HG03342 (cell line): ENCODE results near the gene CELF3.
"Not testable (repeated sequence)": the region's sequence is repeated elsewhere in the genome, so short reads cannot be mapped to it uniquely, and the experiment has no call there.

Experiments used
- ATAC-seq: cut with Tn5 transposase; IDR thresholded peaks from one replicate; pipeline ENCODE4 v1.9.1; 2021; ENCODE audit warnings: mild to moderate bottlenecking, moderate library complexity; ENCODE audit not compliant: unreplicated experiment

The CELF3 gene

DNA sequence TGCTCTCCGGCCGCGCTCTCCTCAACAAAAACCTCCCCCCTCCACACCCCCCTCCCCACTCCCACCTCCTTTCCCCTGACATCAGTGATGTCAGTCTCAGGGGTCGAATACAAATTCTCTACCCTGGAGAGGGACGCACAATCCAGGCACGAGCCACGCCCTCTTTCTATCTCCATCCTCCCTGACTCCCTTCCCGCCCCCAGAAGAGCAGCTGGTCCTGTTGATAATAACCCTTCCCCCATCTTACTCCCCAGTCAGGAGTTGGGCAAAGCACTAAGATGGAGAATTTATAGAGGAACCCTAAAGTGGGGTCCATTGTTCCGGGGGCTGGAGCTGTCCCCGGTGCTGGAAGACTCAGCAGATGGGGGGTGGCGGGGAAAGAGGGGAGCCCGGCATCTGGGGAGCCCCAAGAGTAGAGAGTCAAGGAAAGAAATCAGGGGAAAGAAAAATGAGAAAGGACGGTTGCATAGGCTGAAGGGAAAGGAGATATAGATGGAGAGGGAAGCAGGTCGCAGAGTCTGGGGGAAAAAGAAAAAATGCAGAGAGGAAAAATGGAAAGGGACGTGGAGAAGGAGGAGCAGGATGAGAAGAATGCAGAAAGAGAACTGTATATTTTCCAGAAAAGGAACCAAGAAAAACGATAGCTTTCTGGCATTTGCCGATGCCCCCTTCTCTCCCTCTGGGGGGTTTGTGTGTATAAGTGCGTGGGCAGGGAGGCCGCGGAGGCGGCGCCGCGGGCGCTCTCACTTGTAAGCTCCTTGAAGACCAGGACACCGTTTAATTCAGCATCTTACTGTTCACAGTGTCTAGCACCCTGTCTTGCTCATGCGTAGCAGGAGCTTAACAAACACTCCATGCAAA, at the start of gene CELF3:
CELF3 (minus strand) TSS at position 33 of the 861 bp plus-strand sequence. CDS start 783 bp downstream, outside the sequence.
- ATAC-seq: no peak

DNA sequence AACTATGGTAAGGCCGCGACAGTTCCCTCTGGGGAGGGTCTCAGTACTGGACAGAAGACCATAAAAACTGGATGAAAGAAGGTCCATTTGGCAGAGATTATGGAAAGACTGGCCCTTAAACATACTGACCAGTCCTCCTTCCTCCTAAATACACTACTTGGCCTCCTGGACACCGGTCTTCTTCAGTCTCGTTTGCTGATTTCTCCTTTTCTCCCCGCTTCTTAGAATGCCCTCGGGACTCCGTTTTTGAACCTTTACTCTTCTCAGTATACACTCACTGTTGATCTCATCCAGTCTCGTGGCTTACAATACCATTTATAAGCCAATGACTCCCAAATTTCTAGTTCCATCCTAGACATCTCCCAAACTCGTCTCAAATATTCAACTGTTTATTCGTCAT, 47.4 kb upstream of the CELF3 start:
- no peak for ATAC-seq

DNA sequence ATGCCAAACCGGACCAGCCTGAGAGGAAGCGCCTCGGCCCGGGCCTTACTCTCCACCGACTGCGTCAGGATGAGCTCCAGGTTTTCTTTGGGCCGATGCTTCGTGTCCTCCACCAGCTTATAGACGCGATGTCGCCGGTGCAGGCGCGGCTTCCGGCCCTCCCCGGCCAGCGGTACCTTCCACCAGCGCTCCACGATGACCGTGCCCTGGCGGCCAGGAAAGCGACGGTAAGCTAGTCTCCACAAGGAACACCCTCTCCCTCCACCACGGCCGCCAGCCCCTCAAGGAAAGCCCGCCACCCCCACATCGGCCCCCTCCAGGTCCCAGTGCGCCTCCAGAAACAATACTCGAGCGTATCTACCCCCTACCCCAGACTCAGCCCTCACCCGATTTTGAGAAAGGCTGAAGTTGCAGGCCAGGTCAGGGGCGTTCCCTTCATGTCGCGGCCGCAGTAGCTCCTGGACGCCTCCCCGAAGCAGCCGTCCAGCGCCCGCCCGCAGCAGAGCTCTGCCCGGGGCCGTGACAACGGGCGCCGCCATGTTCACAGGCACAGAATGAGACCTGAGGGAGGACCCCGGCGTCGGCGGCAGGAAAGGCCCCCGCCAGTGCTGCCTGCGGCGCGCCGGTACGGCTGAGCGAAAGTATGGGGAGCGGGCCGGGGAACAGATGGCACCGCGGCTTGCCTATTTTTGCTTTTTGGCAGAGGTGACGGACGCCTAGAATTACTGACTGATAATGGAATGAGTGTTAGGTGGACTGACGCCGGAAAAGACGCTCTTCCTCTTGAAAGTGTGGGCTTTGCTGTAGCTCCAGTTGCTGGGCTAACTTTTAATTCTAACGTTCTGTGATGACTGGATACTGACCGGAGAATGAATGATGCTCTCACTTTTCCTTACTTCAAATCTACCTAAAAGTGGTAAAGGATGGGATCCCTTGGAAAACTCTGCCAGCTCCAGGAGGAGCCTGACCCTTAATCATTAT, 46.6 kb upstream of the CELF3 start, which contains the start of gene MRPL9:
MRPL9 (minus strand) TSS at position 556 of the 981 bp plus-strand sequence; CDS start at position 539, 17 bp downstream.
- peak; percentile 87 for ATAC-seq

DNA sequence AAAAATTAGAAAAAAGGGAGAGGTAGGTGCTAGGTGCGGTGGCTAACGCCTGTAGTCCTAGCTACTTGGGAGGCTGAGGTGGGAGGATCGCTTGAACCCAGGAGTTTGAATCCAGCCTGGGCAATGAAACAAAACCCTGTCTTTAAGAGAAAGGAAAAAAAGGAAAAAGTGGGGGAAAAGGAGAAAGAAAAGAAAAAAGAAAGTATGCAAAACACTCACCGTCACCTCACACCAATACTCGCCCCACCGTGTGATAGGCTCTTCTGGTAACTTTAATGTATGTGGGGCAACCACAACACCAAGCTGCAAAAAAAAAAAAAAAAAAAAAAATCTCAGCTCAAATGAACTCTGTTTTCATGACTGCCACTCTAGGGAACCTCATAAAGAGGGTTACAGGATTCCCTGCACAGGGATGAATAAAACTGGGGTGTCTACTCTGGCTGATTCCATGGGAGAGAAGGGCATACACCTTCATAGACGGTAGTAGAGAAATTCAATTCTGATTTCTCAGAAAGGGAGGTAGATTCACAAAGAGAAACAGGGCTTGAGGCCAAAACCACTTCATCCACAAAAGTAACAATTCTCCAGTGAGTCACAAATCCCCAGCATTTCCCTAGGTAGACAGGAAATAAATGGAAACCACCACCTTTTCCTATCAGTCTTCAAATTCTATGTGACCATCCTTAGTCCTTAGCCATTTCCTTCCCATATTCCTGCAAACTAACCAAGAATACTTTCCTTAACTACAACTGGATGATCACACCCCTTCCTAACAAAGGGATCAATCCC, 44.2 kb upstream of the CELF3 start:
- no peak for ATAC-seq

DNA sequence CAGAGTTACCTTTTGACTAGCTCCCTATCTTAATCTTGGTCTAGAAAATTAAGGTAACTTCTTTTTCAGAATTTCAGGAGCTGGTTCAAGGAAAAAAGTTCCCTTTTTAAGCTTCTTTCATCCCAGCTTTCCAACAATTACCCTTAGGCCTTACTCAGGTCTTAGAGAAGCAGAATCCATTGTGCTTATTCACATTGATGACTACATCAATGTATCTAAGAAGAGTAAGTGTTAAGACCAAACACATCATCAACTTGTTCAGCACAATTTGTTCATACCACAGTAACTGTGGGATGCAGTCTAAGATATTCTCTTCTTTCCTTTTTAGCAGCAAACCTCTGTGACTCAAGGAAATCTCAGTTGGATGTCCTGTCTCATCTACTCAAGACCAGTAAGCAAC, 42.6 kb upstream of the CELF3 start:
- ATAC-seq: no peak

DNA sequence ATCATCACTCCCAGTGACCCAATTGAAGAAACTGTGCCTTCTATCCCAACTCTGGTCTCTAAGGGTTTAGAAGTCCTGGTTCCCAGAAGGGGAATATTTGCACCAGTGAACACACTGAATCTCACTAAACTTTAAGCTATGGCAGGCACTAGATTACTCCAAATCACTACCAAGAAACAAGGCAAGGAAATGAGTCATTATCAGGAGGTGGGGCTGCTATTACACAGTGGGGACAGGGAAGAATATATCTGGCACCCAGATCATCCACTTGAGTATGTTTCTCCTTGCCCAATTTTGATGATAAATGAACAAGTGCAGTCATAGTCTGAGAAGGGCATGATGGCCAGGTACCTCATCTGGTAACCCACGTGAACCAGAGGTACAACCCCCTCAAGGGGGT, 39.7 kb upstream of the CELF3 start:
- ATAC-seq: no peak

DNA sequence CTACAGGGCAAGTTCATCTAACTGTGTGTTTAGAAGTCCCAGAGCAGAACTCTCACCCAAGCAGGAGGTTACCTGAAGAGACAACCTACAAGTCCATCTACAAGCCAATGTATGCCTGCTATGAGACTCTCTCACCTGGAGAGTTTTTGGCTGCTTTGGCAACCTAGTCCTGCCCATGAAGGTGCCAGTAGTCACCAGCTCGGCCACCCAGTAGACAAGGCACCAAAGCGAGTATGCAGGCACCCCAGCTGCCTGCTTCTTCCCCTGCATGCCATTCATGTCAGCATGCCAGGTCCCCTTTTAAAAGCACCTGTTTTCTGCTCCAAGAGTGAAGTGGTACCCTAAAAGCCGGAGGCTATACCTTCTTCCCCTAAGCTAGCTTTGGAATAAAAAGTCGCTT, 24.9 kb upstream of the CELF3 start:
- ATAC-seq: no peak

DNA sequence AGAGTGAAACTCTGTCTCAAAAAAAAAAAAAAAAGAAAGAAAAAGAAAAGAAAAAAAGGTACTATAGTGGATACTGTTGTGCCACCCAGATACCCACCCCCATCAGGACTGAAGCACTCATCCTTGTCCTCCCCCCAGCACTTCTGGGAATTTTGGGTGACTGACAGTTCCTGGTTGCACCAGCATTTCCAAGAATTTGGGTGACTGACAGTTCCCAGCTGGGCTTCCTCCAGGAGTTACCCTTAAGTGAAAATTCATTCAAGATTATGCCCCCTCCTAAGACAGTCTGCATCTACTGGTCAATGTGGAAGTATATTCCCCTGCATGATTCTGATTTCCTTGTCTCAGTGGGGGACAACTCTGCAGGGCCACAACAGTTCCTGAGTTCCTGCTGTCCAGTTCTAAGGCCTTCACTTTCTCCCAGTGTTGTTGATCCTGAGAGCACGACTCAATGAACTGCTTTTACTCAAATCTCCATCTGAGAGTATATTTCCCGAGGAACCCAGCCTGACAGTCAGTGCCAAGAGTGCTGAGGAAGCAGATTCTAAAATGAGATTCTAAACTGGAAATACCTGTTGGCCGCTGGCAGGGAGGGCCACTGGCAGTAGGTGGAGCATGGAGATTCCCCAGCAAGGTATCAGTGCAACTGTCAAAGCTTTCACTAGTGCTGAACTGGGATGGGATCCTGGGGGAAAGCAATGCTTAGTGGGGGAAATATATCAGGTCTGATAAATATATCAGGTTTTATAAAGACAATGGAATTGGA, 23.2 kb upstream of the CELF3 start:
- no peak for ATAC-seq

DNA sequence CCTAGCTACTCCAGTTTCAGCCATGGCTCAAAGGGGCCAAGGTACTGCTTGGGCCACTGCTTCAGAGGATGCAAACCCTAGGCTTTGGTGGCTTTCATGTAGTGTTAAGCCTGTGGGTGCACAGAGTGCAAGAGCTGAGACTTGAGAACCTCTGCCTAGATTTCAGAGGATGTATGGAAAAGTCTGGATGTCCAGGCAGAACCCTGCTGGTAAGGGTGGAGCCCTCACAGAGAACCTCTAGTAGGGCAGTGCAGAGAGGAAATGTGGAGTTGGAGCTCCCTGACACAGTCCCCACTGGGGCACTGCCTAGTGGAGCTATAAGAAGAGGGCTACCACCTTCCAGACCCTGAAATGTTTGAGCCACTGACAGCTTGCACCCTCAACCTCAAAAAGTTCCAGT, 20.9 kb upstream of the CELF3 start:
- no peak for ATAC-seq

DNA sequence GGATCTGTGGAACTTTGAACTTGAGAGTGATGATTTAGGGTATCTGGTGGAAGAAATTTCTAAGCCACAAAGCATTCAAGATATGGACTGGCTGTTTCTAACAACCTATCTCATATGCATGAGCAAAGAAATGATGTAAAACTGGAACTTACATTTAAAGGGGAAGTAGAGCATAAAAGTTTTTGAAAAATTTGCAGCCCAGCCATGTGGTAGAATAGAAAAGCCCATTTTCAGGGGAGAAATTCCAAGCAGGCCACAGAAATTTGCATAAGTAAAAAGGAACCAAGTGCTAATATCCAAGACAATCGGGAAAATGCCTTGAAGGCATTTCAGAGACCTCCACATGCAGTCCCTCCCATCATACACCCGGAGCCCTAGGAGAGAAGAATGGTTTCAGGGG, 20.4 kb upstream of the CELF3 start:
- ATAC-seq: no peak

DNA sequence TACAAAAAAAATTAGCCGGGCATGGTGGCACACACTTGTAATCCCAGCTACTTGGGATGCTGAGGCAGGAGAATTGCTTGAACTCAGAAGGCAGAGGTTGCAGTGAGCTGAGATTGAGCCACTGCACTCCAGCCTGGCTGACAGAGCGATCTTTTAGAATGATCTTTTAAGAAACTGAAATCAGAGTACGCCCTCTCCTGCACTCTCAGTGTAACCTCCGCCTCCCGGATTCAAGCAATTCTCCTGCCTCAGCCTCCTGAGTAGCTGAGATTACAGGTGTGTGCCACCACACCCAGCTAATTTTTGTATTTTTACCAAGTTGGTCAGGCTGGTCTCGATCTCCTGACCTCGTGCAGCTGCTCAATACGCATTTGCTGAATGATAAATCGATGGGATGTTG, 17.4 kb upstream of the CELF3 start:
- not testable (repeated sequence) for ATAC-seq

DNA sequence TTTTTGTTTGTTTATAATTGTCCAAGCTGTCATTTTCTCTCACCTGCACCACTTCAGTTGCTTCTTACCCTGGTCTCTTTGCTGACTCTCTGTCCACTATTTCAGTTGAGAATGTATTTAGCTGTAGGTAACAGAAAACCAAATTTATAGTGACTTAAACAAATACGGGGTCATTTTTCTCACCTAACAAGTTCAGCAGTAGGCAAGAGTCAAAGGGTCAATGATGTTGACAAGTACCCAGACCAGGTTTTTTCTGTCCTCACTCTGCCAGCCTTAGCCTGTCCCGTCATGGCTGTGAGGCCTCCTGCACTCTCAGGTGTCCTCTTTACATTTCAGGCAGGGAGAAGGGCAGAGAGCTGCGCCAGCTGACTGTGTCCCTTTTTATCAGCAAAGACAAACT, 16.5 kb upstream of the CELF3 start:
- ATAC-seq: no peak

DNA sequence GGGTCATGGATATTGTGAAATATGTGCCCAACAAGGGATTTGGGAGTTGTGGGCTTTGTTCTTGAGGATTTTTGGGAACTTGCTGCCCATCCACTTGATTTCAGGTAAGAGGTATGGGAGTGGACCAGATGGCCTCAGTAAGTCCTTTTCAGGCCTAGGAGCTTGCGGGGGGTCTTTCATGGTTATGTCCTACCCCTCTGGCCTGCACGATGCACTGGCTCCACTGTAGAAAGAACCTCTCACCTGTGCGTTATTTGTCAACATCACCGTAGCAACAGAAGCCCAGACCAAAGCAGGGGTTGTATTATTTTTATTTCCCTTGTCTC, 13.3 kb upstream of the CELF3 start:
- no peak for ATAC-seq

DNA sequence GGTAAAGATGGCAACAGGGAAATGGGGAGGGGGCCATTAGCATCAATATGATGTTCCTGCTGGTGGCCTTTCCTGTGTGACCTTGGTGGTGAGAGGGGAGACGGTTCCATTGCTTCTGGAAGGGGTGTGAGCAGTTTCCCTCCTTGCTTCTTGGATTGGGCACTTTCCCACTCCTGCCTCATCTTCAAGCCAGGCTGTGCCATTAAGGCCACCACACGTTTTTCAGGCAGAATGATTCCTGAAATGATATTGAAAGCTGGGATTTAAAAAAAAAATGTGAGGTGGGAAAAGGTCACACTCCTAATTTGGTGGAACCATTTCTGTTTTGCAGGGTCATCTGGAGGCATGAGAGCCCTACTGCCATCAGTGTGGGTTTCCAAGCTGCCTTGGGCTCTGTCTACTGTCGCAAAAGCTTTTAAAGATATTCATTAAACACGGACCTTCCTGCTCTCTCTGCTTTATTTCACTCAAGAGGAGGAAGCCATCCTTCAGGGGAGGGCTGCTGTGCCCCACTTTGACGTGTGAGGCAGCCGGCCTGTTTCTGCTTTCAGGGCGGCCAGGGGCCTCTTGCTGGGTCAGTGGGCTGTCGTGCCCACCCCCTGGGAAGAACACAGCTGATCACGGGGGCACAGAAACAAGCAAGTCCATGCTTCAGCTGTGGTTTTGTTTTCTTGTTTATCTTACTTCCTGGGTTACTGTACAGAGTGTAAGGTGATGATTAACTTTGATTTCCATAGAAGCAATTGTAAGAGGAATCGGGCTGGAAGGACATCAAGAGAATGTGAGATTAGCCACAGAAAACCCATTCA, 12.8 kb upstream of the CELF3 start:
- no peak for ATAC-seq

DNA sequence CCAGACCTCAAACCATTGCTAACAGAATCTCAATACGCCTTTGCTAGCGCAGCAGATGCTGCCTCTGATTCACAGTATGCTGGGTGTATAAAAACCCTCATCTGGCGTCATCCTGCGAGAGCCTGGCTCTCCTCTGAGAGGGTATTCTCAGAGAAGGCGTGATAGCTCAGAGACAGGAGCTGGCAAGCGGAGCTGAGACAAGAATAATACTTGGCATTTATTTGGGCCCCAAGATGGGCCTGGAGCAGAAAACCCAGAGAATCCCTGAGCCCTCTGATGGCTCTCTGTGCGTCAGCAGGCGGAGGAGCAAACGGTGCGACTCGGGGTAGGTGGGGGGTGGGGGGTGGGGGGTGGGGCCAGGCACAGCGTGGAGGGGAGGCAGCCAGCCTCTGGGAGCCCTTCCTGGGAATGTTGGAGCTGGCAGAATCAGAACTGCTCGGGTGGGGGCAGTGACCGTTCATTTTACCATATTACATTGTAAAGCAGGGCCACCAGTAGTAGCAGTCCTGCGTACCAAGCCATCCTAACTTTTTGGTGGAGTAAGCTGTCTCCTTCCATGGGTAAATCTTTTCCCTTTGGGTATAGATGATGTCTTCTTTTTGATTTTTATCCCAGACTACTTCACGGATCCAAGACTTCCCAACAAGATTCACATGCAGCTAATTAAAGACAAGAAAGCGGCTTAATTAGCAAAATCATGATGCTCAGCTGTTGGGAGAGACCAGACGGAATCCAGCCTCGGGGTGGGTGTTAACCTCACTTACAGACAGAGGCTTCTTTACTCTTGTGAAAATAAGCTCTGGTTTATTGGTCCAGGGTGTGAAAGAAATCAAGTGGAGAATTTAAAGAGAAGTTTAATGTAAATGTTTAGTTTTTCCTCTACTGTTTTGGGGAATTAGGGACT, 11.8 kb upstream of the CELF3 start:
- ATAC-seq: no peak

DNA sequence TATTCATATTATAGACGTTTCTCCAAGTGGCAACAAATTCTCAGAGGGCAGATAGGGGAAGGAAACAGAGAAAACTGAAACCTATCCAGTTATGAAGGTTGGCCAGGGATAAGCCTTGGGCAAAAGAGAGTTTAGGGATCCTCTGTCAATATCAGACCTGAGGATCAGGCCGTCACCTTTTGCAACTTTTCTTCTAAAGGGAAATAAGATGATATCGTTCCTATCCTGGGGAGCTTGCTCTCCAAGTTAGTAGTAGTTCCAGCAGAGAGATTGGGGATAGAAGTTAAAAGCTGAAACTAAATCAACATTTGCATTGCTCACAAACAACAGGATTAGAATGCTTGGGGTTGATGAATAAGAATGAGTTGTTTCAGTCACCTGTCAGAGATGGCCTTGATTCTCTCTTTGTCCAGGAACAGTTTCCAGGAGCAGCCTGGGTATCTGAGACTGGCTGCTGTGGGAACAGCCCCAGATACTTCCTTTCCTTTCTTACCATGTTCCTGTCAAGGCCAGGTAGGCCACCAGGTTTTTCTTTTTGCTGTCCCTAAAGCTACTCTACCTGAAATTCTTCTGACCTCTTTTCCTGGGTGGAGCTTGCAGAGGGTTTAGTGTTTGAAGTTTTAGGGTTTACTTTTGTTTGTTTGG, 7.2 kb upstream of the CELF3 start:
- ATAC-seq: no peak

DNA sequence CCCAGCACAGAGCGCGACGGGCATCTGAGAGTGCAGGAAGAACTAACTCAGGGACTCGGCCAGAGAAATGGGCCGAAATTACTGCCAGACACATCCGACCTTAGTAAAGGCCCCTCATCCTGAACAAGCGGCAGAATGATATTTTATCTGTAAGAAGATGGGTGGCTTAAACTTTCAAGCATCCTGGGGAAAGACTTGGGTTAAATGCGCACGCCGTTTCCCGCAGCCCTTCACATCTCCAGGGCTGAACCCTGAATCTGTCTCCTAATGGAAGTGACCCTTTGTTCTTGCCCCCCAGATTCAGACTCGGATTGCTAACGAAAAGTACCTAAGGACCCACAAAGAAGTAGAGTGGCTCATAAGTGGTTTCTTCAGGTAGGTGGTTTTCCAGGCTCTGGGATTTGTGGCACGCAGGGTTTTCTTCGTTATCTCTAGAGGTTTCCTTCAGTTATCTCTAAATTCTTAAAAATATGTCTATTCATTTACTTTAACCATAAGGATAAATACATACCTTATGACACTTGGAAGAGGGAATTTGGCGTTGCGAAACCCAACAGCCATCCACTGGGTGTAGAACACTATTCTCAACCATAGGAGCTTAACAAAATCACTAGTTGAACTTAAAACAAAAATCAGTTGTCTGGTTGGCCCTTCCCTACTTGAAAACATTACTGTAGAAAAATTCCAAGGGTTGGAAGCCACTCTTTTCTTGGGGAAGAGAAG, 5.3 kb upstream of the CELF3 start:
- no peak for ATAC-seq
